ENCODE data around the gene ZNF578. TPM values are rescaled to one million over a fixed set of nuclear protein-coding genes. Genes with fewer than 3 reads are reported as not detected.
"Not testable (repeated sequence)": the region's sequence is repeated elsewhere in the genome, so short reads cannot be mapped to it uniquely, and the experiment has no call there.

ZNF578 gene
- total RNA-seq = 2.9 and 3.2 TPM in 2 replicates

GRCh38 chr19:52453324-52454094 lies at the start of gene ZNF578:
Gene ZNF578 (plus strand): TSS chr19:52453553. CDS start chr19:52501846, 48,293 bp downstream.
- peak; percentile 81 for DNase-seq

GRCh38 chr19:52410276-52410675 lies 43.1 kb upstream of the ZNF578 start:
- no peak for DNase-seq

DNA sequence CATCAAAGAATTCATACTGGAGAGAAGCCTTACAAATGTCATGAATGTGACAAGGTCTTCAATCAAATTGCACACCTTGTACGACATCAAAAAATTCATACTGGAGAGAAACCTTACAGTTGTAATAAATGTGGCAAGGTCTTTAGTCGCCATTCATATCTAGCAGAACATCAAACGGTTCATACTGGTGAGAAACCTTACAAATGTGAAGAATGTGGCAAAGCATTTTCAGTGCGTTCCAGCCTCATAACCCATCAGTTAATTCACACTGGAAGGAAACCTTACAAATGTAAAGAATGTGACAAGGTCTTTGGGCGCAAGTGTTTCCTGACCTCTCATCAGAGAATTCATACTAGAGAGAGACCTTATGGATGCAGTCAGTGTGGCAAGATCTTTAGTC lies 37.6 kb upstream of the ZNF578 start:
- DNase-seq = no peak

GRCh38 chr19:52428937-52429336 lies 24.4 kb upstream of the ZNF578 start, which contains the start of gene ZNF534:
Gene ZNF534 (plus strand): TSS chr19:52429148. CDS start chr19:52431475, 2,327 bp downstream.
- no peak for DNase-seq

GRCh38 chr19:52442179-52442578 lies 11.2 kb upstream of the ZNF578 start:
- DNase-seq = no peak

DNA sequence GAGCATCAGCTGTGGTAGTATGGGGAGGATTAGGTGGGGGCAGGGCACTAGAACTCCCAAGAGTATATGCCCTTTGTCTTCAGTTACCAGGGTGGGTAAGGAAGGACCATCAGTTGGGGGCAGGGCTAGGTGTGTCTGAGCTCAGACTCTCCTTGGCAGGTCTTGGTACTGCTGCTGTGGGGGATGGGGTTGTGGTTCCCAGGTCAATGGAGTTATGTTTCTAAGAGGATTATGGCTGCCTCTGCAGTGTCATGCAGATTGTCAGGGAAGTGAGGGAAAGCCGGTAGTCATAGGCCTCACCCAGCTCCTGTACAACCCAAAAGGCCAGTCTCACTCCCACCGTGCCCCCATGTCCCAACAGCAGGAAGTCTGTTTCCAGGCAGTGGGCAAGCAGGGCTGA lies 8.8 kb upstream of the ZNF578 start:
- DNase-seq = no peak

- DNase-seq = no peak
Measured at GRCh38 chr19:52451241-52451640, 2.1 kb upstream of the ZNF578 start.

GRCh38 chr19:52464798-52465470 lies 11.6 kb downstream of the ZNF578 start:
- no peak for DNase-seq

GRCh38 chr19:52473655-52474350 lies 20.4 kb downstream of the ZNF578 start:
- DNase-seq = peak; percentile 6

GRCh38 chr19:52474351-52475127 lies 21.2 kb downstream of the ZNF578 start:
- DNase-seq = peak; percentile 5

- not testable (repeated sequence) for DNase-seq
Measured at GRCh38 chr19:52484111-52484743, 30.9 kb downstream of the ZNF578 start.

GRCh38 chr19:52485064-52485463 lies 31.7 kb downstream of the ZNF578 start:
- DNase-seq = not testable (repeated sequence)

DNA sequence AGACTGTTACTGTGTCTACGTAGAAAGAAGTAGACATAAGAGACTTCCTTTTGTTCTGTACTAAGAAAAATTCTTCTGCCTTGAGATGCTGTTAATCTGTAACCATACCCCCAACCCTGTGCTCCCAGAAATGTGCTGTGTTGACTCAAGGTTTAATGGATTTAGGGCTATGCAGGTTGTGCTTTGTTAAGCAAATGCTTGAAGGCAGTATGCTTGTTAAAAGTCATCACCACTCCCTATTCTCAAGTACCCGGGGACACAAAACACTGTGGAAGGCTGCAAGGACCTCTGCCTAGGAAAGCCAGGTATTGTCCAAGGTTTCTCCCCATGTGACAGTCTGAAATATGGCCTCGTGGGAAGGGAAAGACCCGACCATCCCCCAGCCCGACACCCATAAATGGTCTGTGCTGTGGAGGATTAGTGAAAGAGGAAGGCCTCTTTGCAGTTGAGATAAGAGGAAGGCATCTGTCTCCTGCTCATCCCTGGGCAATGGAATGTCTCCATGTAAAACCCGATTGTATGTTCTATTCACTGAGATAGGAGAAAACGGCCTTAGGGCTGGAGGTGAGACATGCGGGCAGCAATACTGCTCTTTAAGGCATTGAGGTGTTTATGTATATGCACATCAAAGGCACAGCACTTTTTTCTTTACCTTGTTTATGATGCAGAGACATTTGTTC lies 32.3 kb downstream of the ZNF578 start:
- not testable (repeated sequence) for DNase-seq

DNA sequence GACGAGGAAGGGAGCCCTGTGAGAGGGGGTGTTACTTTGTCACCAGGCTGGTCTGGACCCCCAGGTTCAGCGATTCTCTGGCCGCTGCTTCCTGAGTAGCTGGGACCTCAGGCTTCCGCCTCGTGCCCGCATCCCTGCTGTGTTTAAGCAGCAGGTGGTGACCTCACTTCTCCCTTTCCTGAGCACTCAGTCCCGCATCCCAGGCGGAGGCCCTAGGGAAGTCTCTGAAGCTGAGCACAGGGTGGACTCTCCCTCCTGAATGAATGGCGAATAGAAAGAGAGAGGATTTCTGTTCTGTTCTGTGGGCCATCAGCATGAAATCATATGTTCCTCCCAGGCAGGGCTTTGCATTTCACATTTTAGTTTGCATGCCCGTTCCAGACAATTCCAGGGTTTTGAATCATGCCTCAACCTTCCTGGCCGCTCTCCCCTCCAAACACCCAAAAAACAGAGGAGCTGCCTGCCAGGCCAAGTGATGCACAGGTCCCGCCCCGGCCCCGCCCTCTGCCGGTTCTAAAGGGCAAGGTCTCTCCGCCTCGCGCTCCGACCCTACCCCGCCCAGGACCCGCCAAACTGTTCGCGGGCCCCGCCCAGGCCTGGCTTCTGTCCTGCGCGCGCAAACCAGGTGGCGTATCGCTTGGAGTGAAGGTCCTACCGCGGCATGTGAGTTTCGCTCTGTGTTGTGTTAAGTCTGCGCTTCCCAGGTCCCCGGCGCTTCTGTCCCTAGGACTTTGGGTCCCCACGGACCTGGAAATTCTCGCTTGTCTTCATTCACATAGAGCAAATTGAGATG lies 39.0 kb downstream of the ZNF578 start:
- DNase-seq = no peak

DNA sequence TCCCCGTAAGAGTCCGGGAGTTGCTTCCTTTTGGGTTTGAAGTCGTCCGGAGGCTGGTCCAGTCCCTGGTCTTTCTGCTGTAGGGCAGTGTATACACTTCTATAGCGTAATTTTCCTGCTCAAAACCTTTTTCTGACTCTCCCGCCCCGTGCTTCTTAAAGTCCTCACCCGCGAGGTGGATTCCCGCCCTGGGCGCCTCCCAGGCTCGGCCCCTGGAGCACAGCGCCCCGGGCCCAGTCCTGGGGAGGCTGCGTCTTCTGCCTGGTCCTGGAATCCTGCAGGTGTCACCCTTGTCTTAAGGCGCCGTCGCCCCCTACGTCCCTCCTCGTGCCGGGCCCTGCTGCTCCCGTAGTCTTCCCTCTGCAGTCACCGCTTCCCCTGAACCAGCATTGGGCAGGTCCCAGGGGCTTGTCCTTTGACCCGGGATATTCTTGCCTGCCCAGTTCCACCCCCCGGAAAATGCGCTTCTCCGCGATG lies 39.7 kb downstream of the ZNF578 start:
- DNase-seq = peak; percentile 27

DNA sequence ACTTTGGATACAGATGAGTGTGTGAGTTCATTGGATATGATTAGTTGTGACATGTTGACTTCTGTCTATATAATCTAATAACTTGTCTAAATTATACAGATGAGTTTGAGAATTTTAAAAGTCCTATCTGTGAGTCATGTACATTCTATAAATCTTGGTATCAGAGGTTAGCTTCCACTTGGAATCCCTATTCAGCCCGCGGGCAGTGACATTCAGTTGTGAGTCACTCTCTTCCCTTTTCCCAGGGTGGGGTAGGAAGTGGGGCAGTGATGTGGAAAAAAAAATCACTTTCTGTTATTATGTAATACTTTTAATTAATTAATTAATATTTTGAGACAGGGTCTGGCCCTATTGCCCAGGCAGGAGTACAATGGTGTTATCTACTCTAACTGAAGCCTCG lies 41.2 kb downstream of the ZNF578 start:
- DNase-seq = no peak

DNA sequence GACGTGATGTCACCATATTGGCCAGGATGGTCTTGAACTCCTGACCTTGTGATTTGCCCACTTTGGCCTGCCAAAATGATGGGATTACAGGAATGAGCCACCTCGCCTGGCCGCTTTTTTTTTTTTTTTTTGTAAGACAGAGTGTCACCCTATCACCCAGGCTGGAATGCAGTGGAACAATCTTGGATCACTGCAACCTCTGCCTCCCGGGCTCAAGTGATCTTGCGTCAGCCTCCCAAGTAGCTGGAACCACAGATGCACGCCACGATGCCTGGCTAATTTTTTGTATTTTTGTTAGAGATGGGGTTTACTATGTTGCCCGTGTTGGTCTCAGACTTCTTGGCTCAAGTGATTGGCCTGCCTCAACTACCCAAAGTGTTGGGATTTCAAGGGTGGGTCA lies 45.2 kb downstream of the ZNF578 start:
- no peak for DNase-seq

DNA sequence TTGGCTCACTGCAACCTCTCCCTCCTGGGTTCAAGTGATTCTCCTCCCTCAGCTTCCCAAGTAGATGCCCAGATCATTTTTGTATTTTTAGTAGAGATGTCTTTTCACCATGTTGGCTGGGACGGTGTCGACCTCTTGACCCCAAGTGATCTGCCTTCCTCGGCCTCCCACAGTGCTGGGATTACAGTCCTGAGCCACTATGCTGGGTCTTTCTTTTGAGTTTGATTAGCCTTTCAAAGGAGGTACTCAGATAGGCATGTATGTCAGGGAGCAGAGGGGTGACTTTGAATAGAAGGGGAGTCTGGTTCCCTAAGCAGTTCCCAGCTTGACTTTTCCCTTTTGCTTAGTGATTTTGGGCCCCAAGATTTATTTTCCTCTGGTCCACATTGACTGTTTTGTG lies 47.1 kb downstream of the ZNF578 start:
- not testable (repeated sequence) for DNase-seq

GRCh38 chr19:52500991-52501390 lies 47.6 kb downstream of the ZNF578 start:
- DNase-seq = not testable (repeated sequence)

GRCh38 chr19:52507266-52507665 lies 53.9 kb downstream of the ZNF578 start:
- DNase-seq = no peak

All from dermis blood vessel endothelial cell (primary cell).